HG02571 (cell line): Measurements from ENCODE around the gene DENND4C.
"Not testable (repeated sequence)": the region's sequence is repeated elsewhere in the genome, so short reads cannot be mapped to it uniquely, and the experiment has no call there.

Experiments used
- ATAC-seq: cut with Tn5 transposase; IDR thresholded peaks from one replicate; pipeline ENCODE4 v1.9.1; 2021; ENCODE audit warnings: mild to moderate bottlenecking, moderate library complexity; ENCODE audit not compliant: unreplicated experiment

DENND4C gene

DNA sequence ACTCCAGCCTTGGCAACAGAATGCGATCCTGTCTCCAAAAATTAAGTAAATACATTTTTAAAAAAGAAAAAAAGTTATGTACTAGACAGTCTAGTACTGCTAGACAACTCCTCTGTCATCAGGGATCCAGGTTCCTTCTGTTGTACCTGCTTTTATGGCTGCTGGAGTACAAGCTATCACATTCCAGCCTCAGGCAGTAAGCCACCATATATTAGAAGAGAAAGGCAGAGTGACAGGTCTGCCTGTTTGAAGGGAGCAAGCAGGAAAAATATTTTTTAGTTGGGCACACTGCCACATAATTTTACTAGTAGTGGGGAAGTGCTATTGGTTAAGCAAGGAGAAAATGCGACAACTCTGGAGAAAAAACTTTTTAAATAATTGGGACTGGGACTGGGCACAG lies 138.6 kb downstream of the DENND4C start:
- no peak for ATAC-seq

DNA sequence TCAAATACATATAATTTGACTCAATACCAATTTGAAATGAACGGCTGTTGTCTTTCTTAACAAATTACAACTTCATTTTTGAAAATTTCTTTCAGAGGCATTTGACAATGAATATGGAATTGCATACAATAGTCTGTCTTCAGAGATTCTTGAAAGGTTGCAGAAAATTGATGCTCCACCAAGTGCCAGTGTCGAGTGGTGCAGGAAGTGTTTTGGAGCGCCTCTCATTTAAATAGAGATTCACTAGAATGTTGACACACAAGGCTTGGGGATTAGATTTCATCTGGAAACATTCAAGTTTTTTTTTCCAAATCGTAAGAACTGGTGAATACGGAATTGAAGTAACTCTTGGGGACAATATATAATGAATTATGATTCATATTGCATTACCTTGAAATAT lies 141.4 kb downstream of the DENND4C start:
- ATAC-seq, result no peak

DNA sequence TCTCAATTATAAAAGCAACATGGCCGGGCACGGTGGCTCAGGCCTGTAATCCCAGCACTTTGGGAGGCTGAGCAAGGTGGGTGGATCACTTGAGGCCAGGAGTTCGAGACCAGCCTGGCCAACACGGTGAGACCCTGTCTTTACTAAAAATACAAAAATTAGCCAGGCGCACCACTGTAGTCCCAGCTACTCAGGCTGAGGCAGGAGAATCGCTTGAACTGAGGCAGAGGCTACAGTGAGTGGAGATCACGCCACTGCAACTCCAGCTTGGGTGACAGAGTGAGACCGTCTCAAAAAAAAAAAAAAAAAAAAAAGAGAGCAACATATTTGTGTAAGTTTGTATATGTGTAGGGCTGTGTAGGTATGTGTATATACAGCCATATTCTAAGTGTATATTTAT lies 142.1 kb downstream of the DENND4C start:
- ATAC-seq, result no peak

DNA sequence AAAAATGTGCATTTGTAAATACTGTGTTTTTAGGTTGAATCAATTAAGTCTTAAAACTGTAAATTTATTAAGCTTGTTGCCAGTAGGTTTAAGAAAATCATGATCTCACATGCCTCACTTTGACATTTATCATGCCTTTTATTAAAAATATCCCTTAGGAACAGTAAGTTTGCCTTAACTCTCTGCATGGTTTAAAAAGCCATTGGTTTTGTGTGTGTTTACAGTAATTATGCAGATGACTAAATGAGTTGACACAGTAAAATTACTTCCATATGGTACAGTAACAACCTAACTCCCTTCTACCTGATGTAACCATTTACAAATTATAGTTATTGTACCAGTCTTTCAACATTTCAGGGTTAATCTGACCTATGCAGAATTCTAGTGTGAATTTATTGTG lies 143.0 kb downstream of the DENND4C start:
- ATAC-seq, result no peak

DNA sequence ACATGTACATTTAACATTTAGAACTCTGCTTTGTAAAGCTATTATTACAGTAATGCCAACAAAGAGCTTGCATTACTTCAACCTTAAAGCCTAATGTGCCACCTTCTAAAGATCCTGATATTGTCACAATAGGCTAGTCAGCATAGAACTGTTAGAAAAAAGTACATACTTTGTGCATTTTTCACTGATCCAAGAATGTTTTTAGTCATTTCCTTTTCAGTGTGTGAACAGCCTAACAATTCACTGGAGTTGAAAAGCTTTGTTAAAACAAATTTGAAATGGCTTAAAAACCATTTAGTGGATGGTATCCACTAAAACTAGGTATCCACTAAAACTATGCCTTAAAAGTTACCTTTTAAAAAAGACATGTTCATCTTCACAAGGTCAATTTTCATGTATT lies 145.0 kb downstream of the DENND4C start:
- no peak for ATAC-seq

DNA sequence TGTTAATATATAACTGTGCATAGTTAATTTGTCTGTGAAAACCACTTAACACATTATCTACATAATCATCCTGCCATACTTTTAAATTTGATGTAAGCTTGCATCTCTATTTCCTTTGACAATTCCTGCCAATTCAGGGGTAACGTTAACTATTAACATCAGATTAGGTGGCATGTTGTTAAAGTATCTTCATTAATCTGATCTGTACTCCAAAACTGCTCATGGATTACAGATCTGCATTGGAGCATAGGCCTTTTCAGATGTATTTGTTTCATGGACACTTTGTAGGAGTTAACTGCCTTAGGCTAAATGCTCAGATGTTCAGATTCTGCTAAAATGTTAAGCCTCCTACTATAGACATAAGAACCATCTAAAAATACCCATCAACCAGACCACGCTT lies 146.4 kb downstream of the DENND4C start:
- no peak for ATAC-seq

DNA sequence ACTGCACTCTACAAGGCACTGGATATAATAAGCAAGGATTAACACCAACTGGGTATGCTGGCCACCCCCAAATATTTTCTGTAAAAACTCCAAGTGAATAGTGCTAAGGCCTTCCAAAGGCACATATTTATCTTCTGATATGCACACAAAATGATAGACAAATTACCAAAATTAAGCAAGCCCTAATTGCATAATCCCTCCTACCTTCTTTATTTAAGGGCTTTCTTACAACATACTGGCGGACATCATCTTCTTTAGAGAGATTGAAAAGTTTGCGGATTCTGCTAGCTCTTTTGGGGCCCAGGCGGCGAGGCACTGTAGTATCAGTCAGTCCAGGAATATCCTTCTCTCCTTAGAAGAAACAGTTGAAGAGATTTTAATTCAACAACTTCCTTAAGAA lies 147.7 kb downstream of the DENND4C start:
- ATAC-seq, result no peak

DNA sequence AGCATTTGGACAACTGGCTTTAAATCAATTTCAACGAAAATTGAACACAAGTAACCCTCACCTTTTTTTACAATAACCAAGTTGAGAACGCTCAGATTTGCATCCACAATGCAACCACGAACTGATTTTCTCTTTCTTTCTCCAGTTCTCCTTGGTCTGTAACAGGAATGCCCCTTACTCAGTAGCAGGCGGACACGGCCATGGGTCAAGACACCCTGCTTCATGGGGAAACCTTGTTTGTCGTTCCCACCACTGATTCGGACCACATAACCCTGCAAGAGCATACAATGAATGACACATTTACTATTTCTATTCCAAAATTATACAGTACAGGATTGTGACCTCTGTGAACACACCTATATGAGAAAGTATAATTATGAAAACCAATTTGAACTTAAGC lies 148.2 kb downstream of the DENND4C start:
- ATAC-seq, result no peak

DNA sequence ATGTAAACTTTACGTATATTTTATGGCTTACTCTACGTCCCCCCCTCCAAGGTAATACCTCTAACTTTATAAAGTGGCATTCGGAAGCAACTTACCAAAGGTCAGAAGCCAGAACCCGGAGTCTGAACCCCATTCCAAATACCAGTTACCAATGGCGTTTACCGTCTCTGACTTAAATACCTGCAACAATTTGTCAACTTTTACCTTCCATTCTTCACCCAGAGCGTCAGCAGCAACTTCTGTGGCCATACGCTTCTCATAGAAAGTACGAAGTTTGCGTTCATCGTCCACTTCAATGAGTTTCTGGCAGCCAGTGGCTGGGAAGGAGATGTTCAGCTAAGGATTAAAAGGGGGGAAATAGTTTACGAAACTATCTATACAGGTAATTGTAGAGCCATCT lies 148.8 kb downstream of the DENND4C start:
- ATAC-seq, result no peak

DNA sequence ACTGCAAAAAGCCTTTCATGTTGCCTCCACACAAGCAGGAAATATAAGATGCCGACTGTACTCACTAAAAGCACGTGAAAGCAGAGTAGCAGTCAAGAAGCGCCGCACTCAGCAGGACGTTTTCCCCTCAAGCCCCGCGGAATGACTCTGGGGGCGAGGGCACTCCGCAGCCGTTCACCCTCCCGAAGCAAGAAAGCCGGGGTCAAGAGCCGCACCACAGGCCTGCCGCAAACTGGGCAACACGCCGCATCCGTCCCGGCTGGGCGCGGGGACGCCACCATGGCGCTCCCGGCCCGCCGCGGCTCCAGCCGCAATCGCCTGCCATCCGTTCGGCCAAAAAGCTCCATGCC lies 149.2 kb downstream of the DENND4C start:
- peak; percentile 39 for ATAC-seq

DNA sequence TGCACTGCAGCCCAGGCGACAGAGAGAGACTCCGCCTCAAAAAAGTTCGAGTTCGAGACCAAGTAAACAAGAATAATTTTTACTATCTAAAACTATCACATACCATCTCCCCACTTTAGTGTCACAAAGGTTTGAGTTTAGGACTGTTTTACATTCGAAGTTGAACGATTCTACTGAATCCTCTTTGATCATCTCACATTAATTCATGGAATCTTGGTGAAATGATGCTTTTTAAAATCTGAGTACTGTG lies 150.3 kb downstream of the DENND4C start:
- no peak for ATAC-seq

DNA sequence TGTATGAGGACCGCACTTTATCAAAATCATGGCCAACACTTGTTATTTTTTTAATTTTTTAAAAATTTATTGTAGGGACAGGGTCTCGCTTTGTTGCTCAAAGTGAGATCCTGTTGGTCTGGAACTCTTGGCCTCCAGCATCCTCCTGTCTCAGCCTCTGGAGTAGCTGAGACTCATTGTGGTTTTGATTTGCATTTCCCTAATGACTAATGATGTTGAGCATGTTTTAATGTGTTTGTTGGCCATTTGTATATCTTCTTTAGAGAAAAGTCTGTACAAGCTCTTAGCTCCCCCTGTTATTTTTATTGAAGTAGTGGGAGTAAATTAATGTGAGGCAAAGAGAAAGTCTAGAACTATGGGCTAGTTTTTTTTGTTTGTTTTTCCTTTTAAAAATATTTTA lies 151.2 kb downstream of the DENND4C start:
- ATAC-seq, result no peak

DNA sequence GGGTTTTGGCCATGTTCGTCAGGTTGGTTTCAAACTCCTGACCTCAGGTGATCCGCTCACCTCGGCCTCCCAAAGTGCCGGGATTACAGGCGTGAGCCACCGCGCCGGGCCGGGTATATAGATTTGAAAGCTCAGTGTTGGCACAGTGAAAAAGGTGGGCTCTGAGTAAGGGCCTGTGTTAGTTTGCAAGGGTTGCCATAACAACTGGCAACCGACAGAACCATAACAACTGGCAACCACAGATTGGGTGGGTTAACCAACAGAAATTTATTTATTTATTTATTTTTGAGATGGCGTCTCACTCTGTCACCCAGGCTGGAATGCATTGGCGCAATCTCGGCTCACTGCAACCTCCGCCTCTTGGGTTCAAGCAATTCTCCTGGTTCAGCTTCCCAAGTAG lies 154.7 kb downstream of the DENND4C start:
- not testable (repeated sequence) for ATAC-seq

DNA sequence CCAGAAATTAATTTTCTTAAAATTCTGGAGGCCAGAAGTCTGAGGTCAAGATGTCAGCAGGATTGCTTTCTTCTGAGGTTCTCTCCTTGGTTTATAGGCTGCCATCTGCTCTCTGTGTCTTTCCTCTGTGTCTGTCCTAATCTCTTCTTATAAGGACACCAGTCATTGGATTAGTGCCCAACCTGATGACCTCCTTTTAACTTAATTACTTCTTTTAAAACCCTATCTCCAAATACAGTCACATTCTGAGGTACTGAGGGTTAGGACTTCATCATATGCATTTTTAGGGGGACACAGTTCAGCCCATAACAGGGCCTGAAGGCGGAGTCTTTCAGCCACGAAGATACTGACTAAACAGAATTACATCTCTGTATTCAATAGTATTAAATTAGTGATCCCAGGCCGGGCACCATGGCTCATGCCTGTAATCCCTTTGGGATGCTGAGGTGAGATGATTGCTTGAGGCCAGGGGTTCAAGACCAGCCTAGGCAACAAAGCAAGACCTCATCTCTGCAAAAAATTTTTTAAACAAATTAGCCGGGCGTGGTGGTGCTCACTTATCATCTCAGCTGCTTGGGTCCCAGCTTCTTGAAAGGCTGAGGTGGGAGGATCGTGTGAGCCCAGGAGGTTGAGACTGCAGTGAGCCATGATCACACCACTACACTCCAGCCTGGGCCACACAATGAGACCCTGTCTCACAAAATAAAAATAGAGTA lies 155.5 kb downstream of the DENND4C start:
- no peak for ATAC-seq

DNA sequence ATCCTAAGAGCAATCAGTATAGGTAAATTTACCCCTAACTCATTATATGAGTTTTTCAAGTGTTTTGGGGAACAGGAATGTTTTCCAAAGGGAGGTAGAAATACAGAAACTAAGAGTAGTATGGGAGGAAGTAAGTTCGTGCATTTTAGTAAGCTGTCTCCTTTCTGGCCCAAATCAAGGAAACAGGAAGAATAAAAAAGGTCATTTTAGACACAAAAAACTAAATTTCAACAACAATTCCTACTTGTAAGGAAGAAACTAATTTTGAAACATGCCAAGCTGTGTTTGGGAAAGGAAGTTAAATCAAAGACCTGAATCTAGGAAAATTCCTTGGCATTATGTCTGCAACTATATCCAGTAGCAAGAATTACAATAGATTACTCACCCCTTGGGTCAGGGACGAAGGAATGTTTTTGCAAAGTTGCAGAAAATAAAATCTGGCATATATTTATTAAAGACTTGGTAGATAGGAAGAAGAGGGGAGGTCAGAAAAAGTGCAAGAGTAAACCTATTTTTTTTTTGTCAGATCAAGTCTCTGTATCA lies 156.1 kb downstream of the DENND4C start:
- no peak for ATAC-seq

DNA sequence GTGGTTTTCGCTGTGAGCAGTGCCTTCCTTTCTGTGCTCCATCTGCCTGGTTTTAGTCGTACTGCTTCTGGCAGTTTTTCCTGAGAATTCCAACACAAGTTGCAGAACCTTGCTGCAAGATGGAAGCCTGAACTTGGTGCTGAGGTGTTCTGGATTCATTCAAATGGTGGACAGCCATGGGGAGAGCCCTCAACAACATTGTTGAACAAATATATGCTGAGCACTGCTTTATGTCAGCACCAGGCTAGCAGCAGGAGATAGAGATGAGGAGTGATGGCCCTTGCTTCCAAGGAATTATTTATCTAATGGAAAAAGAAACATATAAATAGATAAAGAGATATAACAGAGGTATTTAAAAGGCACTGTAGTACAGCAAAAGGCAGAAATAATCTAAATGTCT lies 156.8 kb downstream of the DENND4C start:
- ATAC-seq, result no peak

DNA sequence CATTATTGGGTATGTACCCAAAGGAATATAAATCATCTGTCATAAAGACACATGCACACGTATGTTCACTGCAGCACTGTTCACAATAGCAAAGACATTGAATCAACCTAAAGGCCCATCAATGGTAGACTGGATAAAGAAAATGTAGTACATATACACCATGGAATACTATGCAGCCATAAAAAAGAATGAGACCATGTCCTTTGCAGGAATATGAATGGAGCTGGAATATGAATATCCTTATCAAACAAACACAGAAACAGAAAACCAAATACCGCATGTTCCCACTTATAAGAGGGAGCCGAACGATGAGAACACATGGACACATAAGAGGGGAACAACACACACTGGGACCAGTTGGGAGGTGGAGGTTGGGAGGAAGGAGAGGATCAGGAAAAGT lies 159.0 kb downstream of the DENND4C start:
- not testable (repeated sequence) for ATAC-seq

DNA sequence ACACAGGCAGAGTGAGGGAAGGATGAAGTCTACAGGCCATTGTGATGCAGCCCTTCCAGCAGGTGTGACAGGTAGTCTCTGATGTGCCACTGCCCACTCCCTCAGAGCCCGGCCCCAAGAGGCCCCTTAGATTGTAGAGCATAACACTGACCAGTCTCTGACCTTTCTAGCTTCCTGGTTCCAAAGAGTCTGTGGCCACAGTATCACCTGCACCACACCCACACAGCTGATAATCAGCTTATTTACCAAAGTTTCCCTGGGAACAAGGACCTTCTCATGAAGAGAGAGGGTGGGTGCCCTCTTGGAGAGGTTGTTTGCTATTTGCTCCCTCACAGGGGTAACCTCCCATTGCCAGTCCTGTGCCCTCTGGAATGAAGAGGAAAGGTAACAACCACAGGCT lies 167.4 kb downstream of the DENND4C start:
- ATAC-seq, result no peak

DNA sequence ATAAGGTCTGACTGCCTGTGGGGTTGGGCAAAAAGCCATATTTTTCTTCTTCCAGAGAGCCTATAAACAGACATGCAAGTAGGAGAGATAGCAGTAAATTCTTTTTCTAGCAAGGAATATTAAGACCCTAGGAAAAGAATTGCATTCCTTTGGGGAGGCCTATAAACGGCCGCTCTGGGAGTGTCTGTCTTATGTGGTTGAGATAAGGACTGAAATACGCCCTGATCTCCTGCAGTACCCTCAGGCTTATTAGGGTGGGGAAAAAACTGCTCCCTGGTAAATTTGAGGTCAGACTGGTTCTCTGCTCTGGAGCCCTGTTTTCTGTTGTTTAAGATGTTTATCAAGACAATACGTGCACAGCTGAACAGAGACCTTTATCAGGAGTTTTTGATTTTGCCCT lies 172.7 kb downstream of the DENND4C start:
- ATAC-seq, result not testable (repeated sequence)

DNA sequence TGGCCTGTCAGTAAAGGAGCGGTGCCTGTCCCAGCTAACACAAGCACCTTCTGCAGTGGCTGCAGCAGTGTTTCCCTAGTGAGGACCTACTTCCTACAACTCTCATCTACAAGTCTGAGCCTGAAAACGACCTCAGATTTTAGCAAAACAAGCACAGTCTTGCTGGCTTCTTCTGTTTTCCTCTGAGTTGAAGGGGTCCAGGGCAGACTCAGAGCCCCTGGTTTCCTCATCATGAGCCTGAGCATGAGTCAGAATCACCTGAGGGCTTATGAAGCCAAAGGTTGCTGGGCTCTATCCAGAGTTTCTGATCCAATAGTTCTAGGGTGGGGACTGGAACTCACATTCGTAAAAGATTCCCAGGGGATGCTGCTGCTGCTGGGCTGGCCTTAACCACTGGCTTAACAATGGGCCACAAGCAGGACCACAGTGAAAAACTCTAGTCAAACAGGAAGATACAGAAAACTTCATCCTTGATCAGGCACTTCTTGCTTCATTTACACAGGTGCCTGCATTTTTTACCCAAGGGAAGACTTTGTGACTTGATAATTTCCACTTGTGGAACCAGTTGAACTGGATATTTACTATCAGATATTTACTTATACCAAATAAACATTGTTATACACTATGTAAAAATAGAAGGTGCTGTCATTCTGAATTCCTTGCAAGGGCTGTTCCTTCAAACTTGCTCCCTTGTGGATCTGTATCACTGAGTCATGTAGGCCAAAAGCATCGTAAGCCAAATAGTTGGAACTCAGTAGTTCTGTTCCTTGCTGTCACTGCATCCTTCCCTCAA lies 174.0 kb downstream of the DENND4C start:
- ATAC-seq, result no peak

DNA sequence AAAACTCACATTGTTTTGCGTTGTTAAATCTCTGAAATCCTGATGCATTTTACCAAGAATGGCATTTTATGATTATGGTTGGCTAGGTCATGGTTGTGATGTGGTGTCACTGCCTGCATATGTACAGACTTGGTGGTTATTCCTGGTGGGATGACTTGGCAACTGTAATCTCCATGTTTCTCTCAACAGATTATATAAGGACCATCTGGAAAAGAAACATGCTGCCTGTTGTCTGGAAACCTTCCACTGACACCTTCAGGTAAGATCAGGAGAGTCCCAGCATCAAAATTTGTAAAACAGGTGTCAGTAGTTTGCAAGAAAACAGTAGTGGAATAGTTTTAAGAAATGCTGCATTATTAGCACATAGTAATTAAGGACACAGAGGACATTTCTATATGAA lies 175.3 kb downstream of the DENND4C start:
- no peak for ATAC-seq

DNA sequence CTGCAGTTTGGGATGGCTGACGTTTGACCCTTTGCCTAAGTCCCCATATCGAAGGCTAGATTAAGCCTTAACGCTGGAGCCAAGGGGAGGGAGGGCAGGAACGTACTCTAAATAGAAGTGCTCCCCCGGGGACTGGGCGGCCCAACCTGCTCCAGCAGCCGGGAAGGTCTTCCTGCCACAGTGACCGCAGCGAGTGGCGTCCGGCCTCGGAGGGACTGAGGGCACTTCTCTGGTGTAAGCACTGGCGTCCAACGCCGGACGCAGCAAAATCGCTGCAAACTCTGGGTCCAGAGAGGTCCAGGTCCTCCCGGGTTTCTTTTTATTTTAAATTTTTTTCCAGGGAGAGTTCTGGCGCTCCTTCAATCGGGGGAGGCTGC lies 177.8 kb downstream of the DENND4C start:
- ATAC-seq, result peak; percentile 3
